ENCODE data around the gene RAP1GAP. TPM values are rescaled to one million over a fixed set of nuclear protein-coding genes. Genes with fewer than 3 reads are reported as not detected.

RAP1GAP gene
- total RNA-seq, 2 donors from 2014 or later = 0.07 to 0.42 TPM

DNA sequence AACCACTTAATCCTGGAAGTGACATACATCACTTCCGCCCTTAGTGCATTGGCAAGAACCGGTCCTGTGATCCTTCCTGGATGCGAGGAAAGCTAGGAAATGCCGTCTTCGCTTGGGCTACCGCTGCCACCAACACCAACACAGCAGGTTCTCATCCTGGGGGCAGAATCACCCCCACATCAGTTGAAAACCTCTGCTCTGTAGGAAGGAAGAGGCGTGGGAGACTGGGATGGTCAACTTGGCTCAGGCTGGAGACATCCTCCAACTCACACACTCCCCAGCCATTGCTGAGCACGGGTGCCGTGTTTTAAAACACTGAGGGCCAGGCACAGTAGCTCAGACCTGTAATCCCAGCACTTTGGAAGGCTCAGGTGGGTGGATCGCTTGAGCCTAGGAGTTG, 85.1 kb downstream of the RAP1GAP start:
- Mint-ChIP-seq H3K4me3 (no peak overlapping the region), H3K27me3 (peaks cover 44% of the 10 kb centered on the region)

DNA sequence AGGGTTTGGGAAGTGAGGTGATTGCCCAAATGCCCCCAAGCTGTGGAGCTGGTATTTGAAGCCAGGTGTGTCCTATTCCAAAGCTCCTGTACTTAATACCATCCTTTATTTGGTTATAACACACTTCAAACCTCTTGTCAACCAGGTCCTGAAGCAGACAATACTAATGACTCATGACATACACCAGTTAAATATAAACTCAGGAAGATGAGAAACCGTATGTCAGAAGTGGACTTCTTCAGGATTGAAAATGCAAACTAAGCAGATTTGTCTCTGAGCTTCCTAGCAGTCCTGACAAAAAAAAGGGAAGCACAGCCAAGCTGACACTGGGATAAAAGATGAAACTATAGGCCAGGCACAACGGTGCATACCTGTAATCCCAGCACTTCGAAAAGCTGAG, 89.4 kb downstream of the RAP1GAP start:
- Mint-ChIP-seq H3K36me3 (ENCODE audit: low read depth) (no peaks in the 10 kb centered on the region), H3K4me3 (no peak overlapping the region), H3K27ac (no peak overlapping the region), H3K4me1 (peaks cover 2% of the 10 kb centered on the region), H3K27me3 (peaks cover 27% of the 10 kb centered on the region)
- ATAC-seq (no peak), DNase-seq (no peak)
- no peaks in the 10 kb centered on the region for H3K9me3 ChIP-seq (ENCODE audit: control insufficient read depth, low read length, poor library complexity, severe bottlenecking)

More for the DNA sequence above, 85.1 kb downstream of the RAP1GAP start:
- ATAC-seq = no peak
- no peak overlapping the region for H3K27ac Mint-ChIP-seq
- no peaks in the 10 kb centered on the region for H3K9me3 ChIP-seq (ENCODE audit: control insufficient read depth, low read length, poor library complexity, severe bottlenecking)
- no peak for DNase-seq
- peaks cover 6% of the 10 kb centered on the region for H3K36me3 Mint-ChIP-seq (ENCODE audit: low read depth)
- H3K4me1 Mint-ChIP-seq = peaks cover 5% of the 10 kb centered on the region

DNA sequence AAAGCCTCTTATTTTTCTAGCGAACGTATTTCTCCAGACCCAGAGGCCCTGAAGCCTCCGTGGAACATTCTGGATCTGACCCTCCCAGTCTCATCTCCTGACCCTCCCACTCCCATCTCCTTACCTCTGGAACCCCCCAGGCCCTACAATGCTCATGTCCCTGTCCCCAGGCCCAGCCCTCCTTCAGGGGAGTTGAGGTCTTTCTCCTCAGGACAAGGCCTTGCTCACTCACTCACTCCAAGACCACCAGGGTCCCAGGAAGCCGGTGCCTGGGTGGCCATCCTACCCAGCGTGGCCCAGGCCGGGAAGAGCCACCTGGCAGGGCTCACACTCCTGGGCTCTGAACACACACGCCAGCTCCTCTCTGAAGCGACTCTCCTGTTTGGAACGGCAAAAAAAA, 91.2 kb downstream of the RAP1GAP start:
- H3K4me3 Mint-ChIP-seq = no peak overlapping the region
- no peak overlapping the region for H3K27ac Mint-ChIP-seq
- peaks cover 1% of the 10 kb centered on the region for H3K4me1 Mint-ChIP-seq
- H3K9me3 ChIP-seq (ENCODE audit: control insufficient read depth, low read length, poor library complexity, severe bottlenecking) = no peaks in the 10 kb centered on the region
- no peaks in the 10 kb centered on the region for H3K36me3 Mint-ChIP-seq (ENCODE audit: low read depth)
- H3K27me3 Mint-ChIP-seq = peaks cover 38% of the 10 kb centered on the region
- DNase-seq (no peak), ATAC-seq (no peak)

DNA sequence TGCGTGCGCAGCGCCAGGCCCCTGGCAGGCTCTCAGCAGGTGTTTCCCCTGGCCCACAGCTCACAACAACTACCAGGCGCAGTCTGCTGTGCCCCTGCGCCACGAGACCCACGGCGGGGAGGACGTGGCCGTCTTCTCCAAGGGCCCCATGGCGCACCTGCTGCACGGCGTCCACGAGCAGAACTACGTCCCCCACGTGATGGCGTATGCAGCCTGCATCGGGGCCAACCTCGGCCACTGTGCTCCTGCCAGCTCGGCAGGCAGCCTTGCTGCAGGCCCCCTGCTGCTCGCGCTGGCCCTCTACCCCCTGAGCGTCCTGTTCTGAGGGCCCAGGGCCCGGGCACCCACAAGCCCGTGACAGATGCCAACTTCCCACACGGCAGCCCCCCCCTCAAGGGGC, 91.8 kb downstream of the RAP1GAP start:
- Mint-ChIP-seq H3K36me3 (ENCODE audit: low read depth) (no peaks in the 10 kb centered on the region), H3K27ac (no peak overlapping the region), H3K4me3 (no peak overlapping the region), H3K27me3 (peaks cover 34% of the 10 kb centered on the region), H3K4me1 (no peaks in the 10 kb centered on the region)
- H3K9me3 ChIP-seq (ENCODE audit: control insufficient read depth, low read length, poor library complexity, severe bottlenecking) = no peaks in the 10 kb centered on the region
- no peak for DNase-seq
- no peak for ATAC-seq

DNA sequence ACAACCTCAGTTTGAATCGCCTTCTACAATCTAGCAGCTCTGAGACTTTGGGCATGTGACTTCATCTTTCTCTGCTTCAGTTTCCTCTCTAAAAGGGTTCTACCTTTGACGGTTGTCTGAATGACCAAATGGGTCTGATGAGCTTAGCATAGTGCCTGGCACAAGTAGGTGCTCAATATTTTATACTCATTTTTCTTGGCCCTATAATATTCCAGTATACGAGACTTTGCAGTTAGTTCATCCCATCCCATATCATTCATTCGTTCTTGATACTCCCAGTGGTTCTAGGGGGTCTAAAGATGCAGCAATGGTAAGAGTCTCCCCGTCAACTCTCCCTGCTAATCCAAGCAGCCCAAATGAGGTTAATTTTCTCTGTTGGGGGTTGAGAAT, 92.4 kb downstream of the RAP1GAP start:
- DNase-seq (no peak), ATAC-seq (no peak)
- H3K9me3 ChIP-seq (ENCODE audit: control insufficient read depth, low read length, poor library complexity, severe bottlenecking) = no peaks in the 10 kb centered on the region
- H3K4me3 Mint-ChIP-seq = no peak overlapping the region
- no peak overlapping the region for H3K27ac Mint-ChIP-seq
- no peaks in the 10 kb centered on the region for H3K4me1 Mint-ChIP-seq
- no peaks in the 10 kb centered on the region for H3K36me3 Mint-ChIP-seq (ENCODE audit: low read depth)
- peaks cover 30% of the 10 kb centered on the region for H3K27me3 Mint-ChIP-seq

- no peaks in the 10 kb centered on the region for H3K9me3 ChIP-seq (ENCODE audit: control insufficient read depth, low read length, poor library complexity, severe bottlenecking)
- no peak overlapping the region for H3K4me3 Mint-ChIP-seq
- H3K4me1 Mint-ChIP-seq = no peaks in the 10 kb centered on the region
- DNase-seq (no peak), ATAC-seq (no peak)
- H3K27me3 Mint-ChIP-seq = peaks cover 30% of the 10 kb centered on the region
- H3K27ac Mint-ChIP-seq = no peak overlapping the region
- H3K36me3 Mint-ChIP-seq (ENCODE audit: low read depth) = no peaks in the 10 kb centered on the region
Measured at GRCh38 chr1:21576031-21576797, 92.9 kb downstream of the RAP1GAP start.

DNA sequence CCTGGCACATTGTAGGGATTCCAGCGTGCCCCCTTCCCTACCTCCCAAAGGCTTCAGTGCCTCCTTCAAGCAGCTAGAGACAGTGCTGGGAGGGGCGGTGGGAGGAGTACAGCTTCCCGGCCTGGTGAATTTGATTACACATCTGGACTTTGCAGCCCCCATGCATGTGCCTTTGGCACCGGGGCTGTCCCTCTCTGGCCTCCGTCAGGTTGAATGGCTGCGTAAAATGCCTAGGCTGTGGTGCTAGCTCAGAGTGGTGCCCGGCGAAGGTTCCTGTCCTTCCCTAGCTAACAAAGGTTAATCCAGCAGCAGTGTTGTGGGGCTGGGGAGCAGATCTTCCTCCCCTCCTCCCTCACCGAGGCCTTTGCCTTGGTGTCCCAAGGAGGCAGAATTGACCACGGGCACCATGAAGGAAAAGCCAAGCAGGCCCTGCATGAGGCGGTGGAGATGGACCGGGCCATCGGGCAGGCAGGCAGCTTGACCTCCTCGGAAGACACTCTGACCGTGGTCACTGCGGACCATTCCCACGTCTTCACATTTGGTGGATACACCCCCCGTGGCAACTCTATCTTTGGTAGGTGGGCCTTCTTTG, 93.7 kb downstream of the RAP1GAP start:
- DNase-seq = no peak
- H3K9me3 ChIP-seq (ENCODE audit: control insufficient read depth, low read length, poor library complexity, severe bottlenecking) = no peaks in the 10 kb centered on the region
- H3K4me1 Mint-ChIP-seq = no peaks in the 10 kb centered on the region
- peaks cover 30% of the 10 kb centered on the region for H3K27me3 Mint-ChIP-seq
- no peak overlapping the region for H3K27ac Mint-ChIP-seq
- H3K4me3 Mint-ChIP-seq = no peak overlapping the region
- no peaks in the 10 kb centered on the region for H3K36me3 Mint-ChIP-seq (ENCODE audit: low read depth)
- ATAC-seq = no peak

GRCh38 chr1:21574466-21575151, 94.5 kb downstream of the RAP1GAP start:
- no peaks in the 10 kb centered on the region for H3K9me3 ChIP-seq (ENCODE audit: control insufficient read depth, low read length, poor library complexity, severe bottlenecking)
- peaks cover 30% of the 10 kb centered on the region for H3K27me3 Mint-ChIP-seq
- no peak for ATAC-seq

DNA sequence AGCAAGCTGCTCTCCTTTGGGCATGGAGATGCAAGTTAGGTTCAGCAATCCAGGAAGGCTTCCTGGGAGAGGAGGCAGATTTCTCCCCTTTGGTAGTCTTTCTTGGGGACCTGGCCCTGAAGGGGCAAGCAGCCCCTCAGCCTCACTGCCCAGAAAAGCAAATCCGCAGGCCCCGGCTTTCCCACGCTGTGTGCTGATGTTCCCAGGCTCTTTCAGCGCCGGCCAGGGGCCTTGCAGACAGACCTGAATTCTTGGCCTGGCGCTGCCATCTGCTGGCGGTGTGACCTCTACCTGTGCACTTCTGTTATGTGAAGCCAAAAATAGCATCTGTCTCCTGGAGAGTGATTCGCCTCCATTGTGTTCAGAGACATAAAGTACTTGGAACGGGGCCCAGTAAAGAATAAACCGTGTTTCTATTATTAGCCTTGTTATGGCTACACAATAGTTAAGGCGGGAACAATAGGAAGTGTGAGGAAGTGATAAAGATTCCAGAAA, 95.1 kb downstream of the RAP1GAP start:
- H3K36me3 Mint-ChIP-seq (ENCODE audit: low read depth) = no peaks in the 10 kb centered on the region
- H3K27ac Mint-ChIP-seq = no peak overlapping the region
- no peaks in the 10 kb centered on the region for H3K9me3 ChIP-seq (ENCODE audit: control insufficient read depth, low read length, poor library complexity, severe bottlenecking)
- ATAC-seq = no peak
- DNase-seq = no peak
- no peaks in the 10 kb centered on the region for H3K4me1 Mint-ChIP-seq
- H3K4me3 Mint-ChIP-seq = no peak overlapping the region
- H3K27me3 Mint-ChIP-seq = peaks cover 30% of the 10 kb centered on the region

More at GRCh38 chr1:21574466-21575151, 94.5 kb downstream of the RAP1GAP start:
- no peak overlapping the region for H3K27ac Mint-ChIP-seq
- H3K36me3 Mint-ChIP-seq (ENCODE audit: low read depth) = no peaks in the 10 kb centered on the region
- DNase-seq = no peak
- H3K4me1 Mint-ChIP-seq = no peaks in the 10 kb centered on the region
- no peak overlapping the region for H3K4me3 Mint-ChIP-seq

- DNase-seq (no peak), ATAC-seq (no peak)
- H3K4me1 Mint-ChIP-seq = peaks cover under 1% of the 10 kb centered on the region
- no peaks in the 10 kb centered on the region for H3K9me3 ChIP-seq (ENCODE audit: control insufficient read depth, low read length, poor library complexity, severe bottlenecking)
- peaks cover 34% of the 10 kb centered on the region for H3K27me3 Mint-ChIP-seq
- peaks cover under 1% of the 10 kb centered on the region for H3K36me3 Mint-ChIP-seq (ENCODE audit: low read depth)
- H3K4me3 Mint-ChIP-seq = no peak overlapping the region
- H3K27ac Mint-ChIP-seq = no peak overlapping the region
Measured at GRCh38 chr1:21573475-21573874, 95.7 kb downstream of the RAP1GAP start.

GRCh38 chr1:21572735-21573277, 96.4 kb downstream of the RAP1GAP start:
- DNase-seq = no peak
- no peak for ATAC-seq
- peaks cover 40% of the 10 kb centered on the region for H3K27me3 Mint-ChIP-seq
- no peak overlapping the region for H3K4me3 Mint-ChIP-seq
- no peak overlapping the region for H3K27ac Mint-ChIP-seq
- H3K4me1 Mint-ChIP-seq = peaks cover 4% of the 10 kb centered on the region
- no peaks in the 10 kb centered on the region for H3K9me3 ChIP-seq (ENCODE audit: control insufficient read depth, low read length, poor library complexity, severe bottlenecking)
- peaks cover 3% of the 10 kb centered on the region for H3K36me3 Mint-ChIP-seq (ENCODE audit: low read depth)

GRCh38 chr1:21572221-21572620, 96.9 kb downstream of the RAP1GAP start:
- ATAC-seq (no peak), DNase-seq (no peak)
- Mint-ChIP-seq H3K4me1 (peaks cover 4% of the 10 kb centered on the region), H3K36me3 (ENCODE audit: low read depth) (peaks cover 3% of the 10 kb centered on the region), H3K27ac (no peak overlapping the region), H3K27me3 (peaks cover 43% of the 10 kb centered on the region), H3K4me3 (no peak overlapping the region)
- no peaks in the 10 kb centered on the region for H3K9me3 ChIP-seq (ENCODE audit: control insufficient read depth, low read length, poor library complexity, severe bottlenecking)

GRCh38 chr1:21570885-21571284, 98.3 kb downstream of the RAP1GAP start:
- peaks cover 3% of the 10 kb centered on the region for H3K36me3 Mint-ChIP-seq (ENCODE audit: low read depth)
- ATAC-seq (no peak), DNase-seq (no peak)
- peaks cover 47% of the 10 kb centered on the region for H3K27me3 Mint-ChIP-seq
- no peaks in the 10 kb centered on the region for H3K9me3 ChIP-seq (ENCODE audit: control insufficient read depth, low read length, poor library complexity, severe bottlenecking)
- H3K4me1 Mint-ChIP-seq = peaks cover 4% of the 10 kb centered on the region
- H3K27ac Mint-ChIP-seq = no peak overlapping the region
- H3K4me3 Mint-ChIP-seq = no peak overlapping the region

All from T-helper 17 cell (primary cell).